ENCODE results near the gene TDRD9.
A peak's percentile ranks its signal among the peaks of the same experiment; 100 is the strongest.

TDRD9 gene

DNA sequence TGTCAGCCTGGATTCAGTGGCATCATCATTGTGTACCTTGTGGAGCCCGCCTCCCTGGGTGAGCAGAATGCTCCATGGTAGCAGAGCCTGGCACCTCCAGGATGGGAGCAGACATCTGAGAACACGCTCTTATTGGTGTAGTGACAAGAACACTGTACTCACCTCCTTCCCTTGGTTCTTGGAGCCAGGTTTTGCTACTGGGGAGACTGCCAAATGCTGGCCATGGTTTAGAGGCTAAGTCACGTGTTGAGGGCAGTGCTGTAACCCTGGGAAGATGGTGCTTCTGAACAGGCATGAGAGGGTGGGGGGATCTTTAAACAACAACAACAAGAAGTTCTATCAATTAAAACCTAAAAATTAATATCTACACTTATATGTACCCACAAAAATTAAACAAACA, 109.6 kb downstream of the TDRD9 start:
- no peak for DNase-seq

DNA sequence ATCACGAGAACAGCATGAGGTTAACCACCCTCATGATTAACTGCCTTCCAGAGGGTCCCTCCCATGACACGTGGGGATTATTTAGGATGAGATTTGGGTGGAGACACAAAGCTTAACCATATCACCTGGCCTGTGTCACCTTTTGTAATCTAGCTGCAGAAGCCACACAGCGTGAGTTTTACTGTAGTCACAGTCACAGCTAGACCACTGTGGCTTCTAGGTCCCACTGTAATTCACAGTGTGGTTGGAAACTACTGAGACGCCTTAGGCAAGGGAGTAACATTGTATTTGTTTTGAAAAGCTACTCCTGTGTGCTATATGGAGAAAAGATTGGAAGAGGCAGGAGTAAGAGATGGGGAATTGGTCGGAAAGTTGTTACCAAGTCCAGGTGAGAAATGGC, 111.0 kb downstream of the TDRD9 start:
- no peak for DNase-seq

DNA sequence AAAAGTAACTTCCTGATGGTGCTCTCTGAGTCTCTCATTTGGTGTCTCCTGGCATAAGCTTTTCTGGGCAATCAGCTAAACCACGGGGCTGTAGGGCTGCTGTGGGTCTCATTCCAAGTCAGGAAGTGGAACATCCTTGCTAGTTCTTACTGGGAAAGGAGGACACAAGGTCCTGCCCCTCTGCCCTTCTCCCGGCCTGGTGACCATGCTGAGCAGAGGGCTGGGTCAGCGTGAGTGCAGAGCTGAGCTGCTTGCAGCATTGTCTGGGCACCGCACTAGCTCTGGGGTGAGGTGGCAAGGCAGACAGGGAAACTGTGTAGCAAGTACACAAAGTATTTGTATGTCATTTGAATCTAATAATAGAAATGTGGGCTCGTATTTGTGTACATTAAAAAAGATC, 112.3 kb downstream of the TDRD9 start:
- no peak for DNase-seq

DNA sequence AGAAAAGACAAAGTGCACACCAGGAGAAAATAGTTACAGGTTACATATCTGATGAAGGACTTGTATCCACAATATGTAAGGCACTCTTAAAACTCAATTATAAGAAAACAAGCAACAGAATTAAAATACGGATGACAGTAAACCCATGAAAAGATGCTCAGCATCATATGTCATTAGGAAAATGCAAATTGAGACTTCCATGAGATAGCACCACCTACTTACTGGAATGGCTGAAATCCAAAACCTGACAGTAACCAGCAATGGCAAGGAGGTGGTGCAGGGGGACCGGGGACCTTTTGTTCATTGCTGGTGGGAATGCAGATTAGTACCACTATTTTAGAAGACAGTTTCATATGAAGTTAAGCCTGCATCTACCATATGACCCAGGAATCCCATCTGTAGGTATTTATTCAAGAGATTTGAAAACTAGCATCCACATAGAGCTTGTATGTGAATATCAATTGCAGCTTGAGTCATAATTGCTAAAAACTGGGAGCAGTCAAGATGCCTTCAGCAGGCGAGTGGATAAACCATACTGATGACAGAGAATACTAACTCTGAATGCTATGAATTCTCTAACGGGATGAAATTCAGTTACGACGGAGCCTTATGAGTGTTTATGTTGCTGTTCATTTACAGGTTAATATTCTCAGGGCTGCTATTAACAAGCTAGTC, 113.3 kb downstream of the TDRD9 start:
- no peak for DNase-seq

DNA sequence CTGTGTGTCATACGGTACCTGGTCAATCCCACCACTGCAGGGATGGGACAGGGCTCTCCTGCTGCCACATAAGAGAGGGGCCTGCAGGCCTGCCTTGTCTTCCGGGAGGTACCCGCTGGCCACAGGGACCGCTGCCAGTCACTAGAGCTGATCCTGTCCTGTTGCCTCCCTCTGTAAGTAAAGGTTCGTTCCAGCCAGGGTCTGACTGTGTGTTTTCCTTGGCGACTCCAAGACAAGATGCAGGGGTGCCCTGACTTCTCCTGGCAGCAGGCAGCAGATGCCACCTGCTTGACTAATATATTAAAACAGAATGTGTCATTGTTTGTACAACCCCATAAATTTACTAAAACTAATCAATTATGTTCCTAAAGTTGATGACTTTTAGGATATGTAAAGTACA, 115.8 kb downstream of the TDRD9 start:
- no peak for DNase-seq

GRCh38 chr14:104047761-104048160, 119.5 kb downstream of the TDRD9 start:
- DNase-seq = no peak

GRCh38 chr14:104048758-104049507, 120.7 kb downstream of the TDRD9 start:
- no peak for DNase-seq

DNA sequence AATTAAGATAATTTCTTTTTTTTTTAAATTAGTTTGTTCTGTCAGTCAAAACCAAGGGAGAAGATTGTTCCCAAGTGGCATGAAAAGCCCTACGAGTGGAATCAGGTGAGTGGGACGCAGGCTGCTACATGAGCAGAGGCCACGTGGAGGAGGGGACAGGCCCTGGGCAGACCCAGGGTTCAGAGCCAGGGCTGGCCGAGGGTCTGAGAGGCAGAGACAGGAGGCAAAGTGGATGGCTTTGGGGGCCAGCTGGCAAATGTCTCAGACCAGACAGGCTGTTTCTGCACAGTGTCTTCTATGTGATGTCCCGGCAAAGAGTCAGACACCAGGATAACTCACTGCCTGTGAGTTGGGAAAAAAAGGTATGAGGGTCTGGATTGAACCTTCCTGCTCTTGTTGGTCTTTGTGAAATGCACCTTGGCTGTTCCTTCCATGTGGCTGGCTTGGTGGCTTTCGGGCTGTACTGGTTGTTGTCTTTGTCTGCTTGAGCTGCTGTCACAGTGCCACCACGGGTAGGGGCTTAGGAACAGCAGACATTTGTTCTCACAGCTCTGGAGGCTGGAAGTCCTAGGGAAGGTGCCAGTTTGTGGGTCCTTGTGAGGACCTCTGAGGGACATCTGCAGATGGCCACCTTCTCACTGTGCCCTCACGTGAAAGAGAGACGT, 121.5 kb downstream of the TDRD9 start:
- DNase-seq = no peak

DNA sequence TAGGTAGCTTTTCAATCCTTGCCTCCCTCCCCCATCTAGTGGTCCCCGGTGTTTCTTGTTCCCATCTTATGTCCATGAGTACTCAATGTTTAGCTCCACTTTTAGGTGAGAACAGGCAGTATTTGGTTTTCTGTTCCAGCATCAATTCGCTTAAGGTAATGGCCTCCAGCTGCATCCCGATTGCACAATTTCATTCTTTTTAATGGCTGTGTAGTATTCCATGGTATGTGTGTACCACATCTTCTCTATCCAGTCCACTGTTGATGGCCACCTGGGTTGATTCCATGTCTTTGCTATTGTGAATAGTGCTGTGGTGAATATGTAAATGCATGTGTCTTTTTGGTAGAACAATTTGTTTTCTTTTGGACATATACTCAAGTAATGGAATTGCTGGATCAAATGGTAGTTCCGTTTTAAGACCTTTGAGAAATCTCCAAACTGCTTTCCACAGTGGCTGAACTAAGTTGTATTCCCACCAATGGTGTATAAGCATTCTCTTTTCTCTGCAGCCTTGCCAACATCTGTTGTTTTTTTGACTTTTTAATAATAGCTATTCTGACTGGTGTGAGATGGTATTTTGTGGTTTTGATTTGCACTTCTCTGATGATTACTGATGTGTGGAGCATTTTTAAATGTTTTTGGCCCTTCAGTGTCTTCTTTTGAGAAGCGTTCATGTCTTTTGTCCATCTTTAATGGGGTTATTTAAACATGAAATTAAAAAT, 123.0 kb downstream of the TDRD9 start:
- DNase-seq = no peak

- DNase-seq = no peak
These were observed 126.1 kb downstream of the TDRD9 start for GRCh38 chr14:104054222-104054905.

GRCh38 chr14:104062281-104062680, 134.0 kb downstream of the TDRD9 start:
- no peak for DNase-seq

DNA sequence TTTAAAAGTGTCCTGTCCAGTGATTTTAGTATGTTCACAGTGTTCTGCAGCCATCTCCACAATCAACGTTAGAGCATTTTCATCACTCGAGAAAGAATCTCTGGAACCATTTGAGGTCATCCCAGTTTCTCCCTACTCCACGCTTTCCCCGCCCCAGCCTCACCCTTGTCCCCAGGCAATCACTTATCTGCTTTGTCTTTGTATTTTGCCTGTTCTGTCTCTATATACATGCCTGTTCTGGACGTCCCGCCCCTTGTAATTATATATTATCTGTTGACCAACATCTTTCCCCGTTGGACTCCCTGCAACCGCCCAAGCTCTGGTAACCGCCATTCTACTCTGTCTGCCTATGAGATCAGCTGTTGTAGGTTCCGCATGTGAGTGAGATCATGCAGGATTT, 135.7 kb downstream of the TDRD9 start:
- no peak for DNase-seq

- DNase-seq = no peak
These were observed 138.0 kb downstream of the TDRD9 start for GRCh38 chr14:104066279-104066678.

DNA sequence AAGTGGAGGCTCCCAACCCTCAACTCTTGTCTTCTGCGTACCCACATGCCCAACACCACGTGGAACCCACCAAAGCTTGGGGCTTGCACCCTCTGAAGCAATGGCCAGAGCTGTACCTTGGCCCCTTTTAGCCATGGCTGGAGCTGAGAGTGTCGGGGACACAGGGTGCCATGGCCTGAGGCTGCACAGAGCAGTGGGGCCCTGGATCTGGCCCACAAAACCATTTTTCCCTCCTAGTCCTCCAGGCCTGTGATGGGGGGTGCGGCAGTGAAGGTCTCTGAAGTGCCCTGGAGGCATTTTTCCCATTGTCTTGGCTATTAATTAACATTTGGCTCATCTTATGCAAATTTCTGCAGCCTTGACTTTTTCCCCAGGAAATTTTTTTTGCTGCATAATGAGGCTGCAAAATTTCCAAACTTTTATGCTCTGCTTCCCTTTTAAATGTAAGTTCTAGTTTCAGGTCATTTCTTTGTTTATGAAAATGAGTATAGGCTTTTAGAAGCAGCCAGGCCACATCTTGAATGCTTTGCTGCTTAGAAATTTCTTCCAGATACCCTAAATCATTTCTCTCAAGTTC, 138.6 kb downstream of the TDRD9 start:
- no peak for DNase-seq

DNA sequence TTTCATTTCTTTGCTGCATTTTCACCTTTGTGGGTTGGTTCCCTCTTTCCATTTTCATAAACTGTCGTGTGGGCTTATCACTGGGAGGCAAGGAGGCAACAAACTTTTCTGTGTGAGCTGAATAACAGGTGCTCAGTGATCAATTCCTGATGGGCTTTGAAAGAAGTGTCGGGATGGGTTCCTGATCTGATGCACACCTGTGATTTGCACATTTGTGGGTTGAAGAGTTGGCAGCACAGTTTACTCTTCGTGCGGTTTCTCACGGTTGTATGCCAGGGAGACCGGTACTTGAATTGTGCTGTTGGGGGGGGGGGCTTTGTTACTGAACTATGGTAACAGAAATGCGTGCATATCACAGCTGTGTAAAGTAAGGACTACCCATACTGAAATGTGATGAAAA, 141.3 kb downstream of the TDRD9 start:
- DNase-seq = no peak

GRCh38 chr14:104072586-104072985, 144.3 kb downstream of the TDRD9 start:
- no peak for DNase-seq

GRCh38 chr14:104073764-104074163, 145.5 kb downstream of the TDRD9 start:
- no peak for DNase-seq

DNA sequence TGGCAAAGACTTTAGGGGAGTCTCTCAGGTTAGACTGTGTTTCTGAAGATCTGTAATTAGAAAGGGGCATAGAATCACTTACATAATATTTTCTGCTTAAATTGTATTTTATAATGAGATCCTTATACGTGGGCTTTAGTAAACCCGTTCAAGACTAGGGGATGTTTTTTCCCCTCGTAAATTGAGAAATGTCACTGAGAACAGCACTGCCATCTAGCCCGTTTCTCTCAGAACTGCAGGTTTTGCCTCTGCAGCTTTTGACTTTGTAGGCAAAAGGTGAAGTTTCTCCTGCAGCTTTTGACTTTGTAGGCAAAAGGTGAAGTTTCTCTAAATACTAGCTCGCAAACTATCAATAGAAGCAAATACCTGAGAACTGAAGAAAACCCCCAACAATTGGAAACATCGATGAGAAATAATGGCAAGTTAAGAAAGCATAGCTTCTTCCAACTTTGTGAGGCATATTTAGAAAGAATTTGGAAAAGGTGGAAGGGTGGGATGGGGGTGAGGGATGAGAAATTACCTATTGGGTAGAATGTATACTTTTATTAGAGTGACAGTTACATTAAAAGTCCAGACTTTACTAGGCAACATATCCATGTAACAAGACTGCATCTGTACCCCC, 147.4 kb downstream of the TDRD9 start:
- no peak for DNase-seq

DNA sequence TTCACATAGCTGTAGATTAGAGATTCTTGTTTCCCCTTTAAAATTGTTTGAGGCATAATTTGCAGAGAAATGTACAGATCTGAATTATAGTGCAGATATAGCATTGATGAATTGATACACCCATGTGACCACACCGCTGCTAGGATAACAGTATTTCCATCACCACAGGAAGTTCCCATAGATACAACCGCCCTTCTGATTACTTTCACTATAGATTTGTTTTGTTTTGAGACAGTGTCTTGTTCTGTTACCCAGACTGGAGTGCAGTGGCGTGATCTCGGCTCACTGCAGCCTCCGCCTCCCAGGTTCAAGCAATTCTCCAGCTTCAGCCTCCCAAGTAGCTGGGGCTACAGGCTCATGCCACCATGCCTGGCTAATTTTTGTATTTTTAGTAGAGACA, 148.5 kb downstream of the TDRD9 start:
- no peak for DNase-seq

DNA sequence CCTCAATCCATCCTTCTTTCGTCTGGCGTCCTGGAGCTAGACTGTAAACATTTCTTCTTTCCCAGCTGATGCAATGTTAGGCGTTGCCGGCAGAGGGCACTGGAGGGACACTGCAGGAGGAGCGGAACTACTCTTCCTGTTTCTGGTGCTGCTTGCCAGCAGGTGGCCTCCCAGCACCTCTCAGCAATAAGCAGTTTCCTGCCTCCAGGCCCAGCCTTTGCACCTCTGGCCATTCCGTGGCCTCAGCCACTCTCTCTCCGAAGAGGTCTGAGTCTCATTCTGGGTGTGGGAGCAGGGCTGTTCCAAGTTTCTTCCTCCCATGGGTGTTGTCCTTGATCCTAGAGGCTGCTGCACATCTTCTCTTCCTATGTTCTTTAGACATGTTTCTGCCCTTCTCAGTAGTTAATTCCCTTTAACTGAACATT, 149.8 kb downstream of the TDRD9 start:
- peak; percentile 90 to 93 for DNase-seq

- DNase-seq = no peak
These were observed 152.4 kb downstream of the TDRD9 start for GRCh38 chr14:104080376-104081260.
